HG02759 (cell line): ENCODE measurements around the gene CLECL1.
A peak's percentile ranks its signal among the peaks of the same experiment; 100 is the strongest.

Source experiments
- ATAC-seq: cut with Tn5 transposase; IDR thresholded peaks from one replicate; pipeline ENCODE4 v1.9.1; 2021; ENCODE audit warnings: mild to moderate bottlenecking, moderate library complexity; ENCODE audit not compliant: unreplicated experiment

The CLECL1 gene

DNA sequence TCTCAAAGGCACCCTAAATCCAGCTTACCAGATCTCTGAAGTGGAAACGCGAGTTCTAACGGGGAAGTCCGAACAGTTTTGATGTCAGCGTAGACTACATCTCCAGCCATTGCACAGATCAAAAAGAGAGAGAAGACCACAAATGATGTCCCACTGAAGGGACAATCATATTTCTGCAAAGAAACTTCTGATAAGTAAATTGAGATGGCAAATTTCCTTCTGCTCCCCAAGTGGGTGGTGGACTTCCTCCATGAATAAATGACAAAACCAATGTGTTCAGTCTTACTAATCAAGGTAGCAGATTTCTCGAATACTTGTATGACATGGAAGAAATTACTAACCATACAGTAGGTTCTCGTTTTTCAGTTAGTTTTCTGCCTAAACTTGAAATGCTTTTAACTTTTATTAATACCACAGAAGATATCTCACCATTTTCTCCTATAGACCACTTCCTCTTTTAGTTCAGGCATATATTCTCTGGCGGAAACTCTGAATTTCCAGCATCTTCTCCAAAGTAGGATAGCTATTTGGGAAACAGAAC, at the start of gene CLECL1:
TSS of gene CLECL1 (minus strand) at position 177 of the 541 bp plus-strand sequence.
- peak; percentile 53 for ATAC-seq

- no peak for ATAC-seq
Measured at GRCh38 chr12:9781360-9781759, 48.5 kb upstream of the CLECL1 start.

DNA sequence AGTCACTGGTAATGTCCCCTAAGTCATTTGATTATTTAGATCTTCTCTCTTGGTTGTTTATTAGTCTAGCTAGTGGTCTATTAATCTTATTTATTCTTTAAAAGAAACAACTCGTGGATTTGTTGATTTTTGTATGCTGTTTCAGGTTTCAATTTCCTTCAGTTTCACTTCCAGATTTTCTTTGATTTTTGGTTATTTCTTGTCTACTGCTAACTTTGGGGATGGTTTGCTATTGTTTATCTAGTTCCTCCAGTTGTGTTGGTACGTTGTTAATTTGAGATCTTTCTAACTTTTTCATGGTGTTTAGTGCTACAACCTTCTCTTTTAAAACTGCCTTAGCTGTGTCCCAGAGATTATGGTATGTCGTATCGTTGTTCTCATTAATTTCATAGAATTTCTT, 46.3 kb upstream of the CLECL1 start:
- no peak for ATAC-seq

DNA sequence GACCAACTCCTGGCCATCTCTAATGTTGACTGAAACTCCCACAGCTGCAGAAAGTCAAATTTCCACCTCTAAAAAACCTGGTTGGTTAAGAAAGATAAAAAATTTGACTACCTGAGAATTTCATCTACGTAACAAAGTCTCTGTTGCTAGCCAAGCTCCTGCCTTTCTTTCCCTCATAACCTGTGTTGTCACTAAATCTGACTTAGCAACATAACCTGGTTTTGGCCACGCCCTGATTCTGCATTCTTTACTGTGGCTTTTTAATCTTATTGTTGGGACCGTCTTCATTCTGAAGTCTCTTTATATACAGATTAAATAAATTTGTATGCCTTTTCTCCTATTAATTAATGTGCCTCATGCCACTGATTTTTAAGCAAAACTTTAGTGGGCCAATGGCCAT, 43.9 kb upstream of the CLECL1 start:
- no peak for ATAC-seq

GRCh38 chr12:9773216-9773877, 40.5 kb upstream of the CLECL1 start:
- ATAC-seq: no peak

DNA sequence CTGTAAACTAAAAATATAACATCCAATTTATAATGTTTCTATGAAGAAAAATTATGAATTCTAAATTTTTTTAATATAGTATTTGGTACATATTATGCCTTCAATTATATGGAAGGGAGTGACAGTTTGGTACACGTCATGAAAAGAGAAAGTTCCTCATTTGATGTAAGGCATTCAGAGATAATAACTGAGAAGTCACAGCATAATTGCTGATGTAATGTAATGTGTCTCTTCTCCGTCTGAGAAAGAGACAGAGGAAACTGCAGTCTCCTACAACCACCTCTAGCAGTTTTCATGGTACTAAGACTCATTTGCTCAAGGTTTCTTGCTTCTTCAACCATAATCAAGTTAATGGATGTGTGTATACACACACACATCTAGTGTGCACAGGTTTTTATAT, 30.1 kb upstream of the CLECL1 start:
- no peak for ATAC-seq

GRCh38 chr12:9762369-9762768, 29.5 kb upstream of the CLECL1 start:
- no peak for ATAC-seq

DNA sequence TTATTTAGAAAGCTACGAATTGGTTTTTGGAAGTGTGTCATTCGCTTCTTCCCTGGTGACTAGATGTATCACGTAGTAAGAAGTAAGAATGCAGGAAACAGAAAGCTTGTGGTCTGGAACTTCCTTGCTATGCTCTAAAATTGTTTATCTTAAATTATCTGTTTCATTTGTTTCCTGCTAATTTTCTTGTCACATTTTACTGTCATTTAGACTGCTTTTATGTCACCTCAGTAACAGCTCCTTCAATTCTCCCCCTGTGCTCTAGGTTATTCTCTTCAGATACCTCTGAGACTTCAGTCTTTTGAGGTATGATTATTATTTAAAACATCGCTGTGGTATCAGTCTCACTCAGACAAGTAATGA, 28.5 kb upstream of the CLECL1 start:
- no peak for ATAC-seq

- peak; percentile 57 for ATAC-seq
Measured at GRCh38 chr12:9760699-9761418, 28.0 kb upstream of the CLECL1 start, which contains the start of gene CD69. TSS of gene CD69 (minus strand) at chr12:9760901. CDS start at chr12:9760820, 81 bp downstream.

GRCh38 chr12:9760120-9760519, 27.2 kb upstream of the CLECL1 start:
- no peak for ATAC-seq

GRCh38 chr12:9759694-9760093, 26.8 kb upstream of the CLECL1 start:
- no peak for ATAC-seq

GRCh38 chr12:9758119-9758518, 25.2 kb upstream of the CLECL1 start:
- no peak for ATAC-seq

GRCh38 chr12:9757433-9758025, 24.6 kb upstream of the CLECL1 start:
- no peak for ATAC-seq

GRCh38 chr12:9756706-9757105, 23.8 kb upstream of the CLECL1 start:
- no peak for ATAC-seq

DNA sequence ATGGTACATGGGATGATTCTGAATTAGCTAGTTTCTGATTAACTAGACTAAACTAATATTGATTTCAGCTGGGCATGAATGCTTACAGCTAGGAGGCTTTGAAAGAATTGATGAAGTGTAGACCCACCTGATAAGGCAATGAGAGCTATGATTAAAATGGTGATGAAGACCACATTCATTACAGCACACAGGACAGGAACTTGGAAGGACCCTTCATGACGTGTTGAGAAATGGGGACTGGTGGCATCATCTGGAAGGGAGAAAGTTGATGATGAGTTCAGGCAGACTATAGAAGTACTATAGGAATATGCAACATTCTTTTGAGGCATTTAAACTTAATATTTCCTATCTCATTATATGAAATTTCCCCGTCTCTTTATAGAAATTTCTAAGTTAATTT, 23.3 kb upstream of the CLECL1 start:
- no peak for ATAC-seq

DNA sequence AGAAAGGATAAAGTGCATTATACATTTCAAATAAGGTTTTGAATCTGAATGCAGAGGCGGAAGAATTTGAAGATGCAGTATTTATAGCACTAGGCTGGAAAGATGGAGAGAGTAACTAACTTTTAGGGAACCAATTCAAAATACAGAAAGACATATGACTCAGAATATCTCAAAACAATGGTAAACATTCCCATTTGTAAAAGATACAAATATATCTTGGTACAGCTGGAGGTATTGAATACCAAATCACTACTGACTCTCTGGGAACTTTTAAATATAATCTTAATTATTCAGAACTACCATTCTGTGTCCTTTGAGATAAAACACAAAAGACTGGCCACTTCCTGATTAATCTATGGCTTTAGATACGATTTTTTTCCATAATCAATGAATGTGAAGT, 22.7 kb upstream of the CLECL1 start:
- ATAC-seq: no peak

DNA sequence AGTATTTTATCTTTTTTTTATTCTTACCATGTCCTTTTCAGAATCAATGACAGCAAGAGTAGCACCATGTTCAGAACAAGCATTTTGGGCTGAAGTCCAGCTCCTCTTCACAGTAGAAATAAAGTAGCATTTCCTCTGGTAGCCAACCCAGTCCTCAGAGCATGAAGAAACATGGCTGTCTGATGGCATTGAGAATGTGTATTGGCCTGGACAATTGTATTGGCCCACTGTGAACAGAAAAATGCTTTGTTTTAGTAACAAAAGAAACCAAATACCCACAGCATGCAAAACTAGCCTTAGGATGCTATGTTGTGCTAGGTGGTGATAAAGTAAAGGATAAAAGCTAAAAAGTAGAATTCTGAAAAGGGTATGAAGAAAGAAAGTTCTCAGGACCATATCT, 22.1 kb upstream of the CLECL1 start:
- no peak for ATAC-seq

DNA sequence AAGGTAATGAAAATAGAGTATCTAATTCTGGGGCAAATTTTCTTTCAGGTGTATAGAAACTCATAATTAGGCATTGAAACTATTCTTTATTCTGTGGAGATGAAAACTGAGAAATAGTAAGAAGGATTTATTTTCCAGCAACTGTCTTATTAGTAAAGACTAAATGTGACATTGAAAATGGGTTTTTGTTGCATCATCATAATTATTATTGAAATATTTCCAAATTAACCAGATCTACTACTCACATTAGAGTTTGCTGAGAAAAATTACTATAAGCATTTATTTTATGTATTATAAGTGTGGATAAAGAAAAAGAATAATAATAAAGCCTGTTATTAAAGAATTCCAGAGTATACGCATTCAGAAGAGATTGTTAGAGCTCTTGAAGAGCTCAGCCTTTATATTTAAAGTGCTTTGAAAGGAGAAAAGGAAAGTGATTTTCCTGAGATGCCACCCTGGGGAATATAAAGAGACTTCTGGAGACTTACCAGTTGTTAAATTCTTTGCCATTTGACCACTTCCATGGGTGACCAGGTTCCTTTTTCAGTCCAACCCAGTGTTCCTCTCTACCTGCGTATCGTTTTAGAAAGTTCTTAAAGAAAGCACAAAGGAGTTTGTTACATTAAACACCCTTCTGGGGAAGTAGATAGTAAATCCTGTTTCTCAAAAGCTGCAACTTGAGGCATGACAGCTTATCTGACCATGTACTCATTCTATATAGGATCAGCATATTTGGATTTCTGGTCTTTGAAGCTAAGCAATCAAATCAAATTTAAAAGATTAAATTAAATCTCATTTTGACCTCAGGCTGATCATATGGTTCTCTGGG, 21.4 kb upstream of the CLECL1 start:
- no peak for ATAC-seq

GRCh38 chr12:9753498-9753897, 20.6 kb upstream of the CLECL1 start:
- no peak for ATAC-seq

- ATAC-seq: no peak
Measured at GRCh38 chr12:9753073-9753472, 20.2 kb upstream of the CLECL1 start.
